SK-N-SH (cell line): ENCODE data around the gene PCLAF.
"Not testable (repeated sequence)": the region's sequence is repeated elsewhere in the genome, so short reads cannot be mapped to it uniquely, and the experiment has no call there.

Experiments
- CTCF ChIP-seq: fragments of 200-600 bp; sonication (generic); IDR thresholded peaks from 2 replicates; pipeline ENCODE4 v1.6.1; 2017; ENCODE audit warnings: antibody characterized with exemption, mild to moderate bottlenecking, moderate library complexity
- ELF1 ChIP-seq: IDR thresholded peaks from 2 replicates; pipeline ENCODE4 v1.4.0; 2012
- EP300 ChIP-seq, 2 experiments: IDR thresholded peaks; 2 replicates each; pipeline versions ENCODE4 v1.4.0 to v1.6.1; 2012; ENCODE audit warnings: borderline replicate concordance in 1 of 2, low read depth in 1 of 2, low read length in 1 of 2
- POLR2AphosphoS5 ChIP-seq: IDR thresholded peaks from 2 replicates; pipeline ENCODE4 v1.6.1; 2012; ENCODE audit warnings: low read depth, low read length
- RFX5 ChIP-seq: IDR thresholded peaks from 2 replicates; pipeline ENCODE4 v1.6.1; 2012; ENCODE audit warnings: mild to moderate bottlenecking, improper control_type of control experiment, low read length
- ZBTB33 ChIP-seq: IDR thresholded peaks from 2 replicates; pipeline ENCODE4 v1.4.0; 2012; ENCODE audit warnings: low read depth, borderline replicate concordance

- not testable (repeated sequence) for TF ChIP-seq ELF1; CTCF; RFX5; ZBTB33; POLR2AphosphoS5; EP300 (IDR thresholded peaks at IDR 0.05; ENCODE audit: borderline replicate concordance in 1 of 2, low read depth in 1 of 2, low read length in 1 of 2)
These were observed 49.6 kb downstream of the PCLAF start for GRCh38 chr15:64331668-64332067.
